Activated naive CD4-positive, alpha-beta T cell treated with anti-CD3 and anti-CD28 coated beads for 36 hours (primary cell): ENCODE measurements around the gene NSFL1C. TPM values are rescaled to one million over a fixed set of nuclear protein-coding genes. Genes with fewer than 3 reads are reported as not detected.

Experiments
- CTCF ChIA-PET: fragments of 350-600 bp; sonication (Branson Sonifier 250); formaldehyde crosslinking; loops from one replicate; lab custom pipeline; 2021; ENCODE audit warnings: antibody characterized with exemption; lab: Charles Lee
- DNase-seq: peaks from one replicate; pipeline ENCODE4 v3.0.0-alpha.2; 2020
- H3K27ac Mint-ChIP-seq: one replicate; pipeline ENCODE4 v1.8.0; 2021; ENCODE audit warnings: mild to moderate bottlenecking, mixed read lengths
- H3K27me3 Mint-ChIP-seq: one replicate; pipeline ENCODE4 v1.8.0; 2021; ENCODE audit warnings: low read depth, mixed read lengths
- H3K36me3 Mint-ChIP-seq: one replicate; pipeline ENCODE4 v1.8.0; 2021; ENCODE audit warnings: low read depth, mixed read lengths
- H3K4me1 Mint-ChIP-seq: one replicate; pipeline ENCODE4 v1.8.0; 2021; ENCODE audit warnings: low read depth, mixed read lengths
- H3K4me3 Mint-ChIP-seq: one replicate; pipeline ENCODE4 v1.8.0; 2021; ENCODE audit warnings: mild to moderate bottlenecking, moderate library complexity, mixed read lengths
- H3K9me3 Mint-ChIP-seq: one replicate; pipeline ENCODE4 v1.8.0; 2021; ENCODE audit warnings: mixed read lengths
- intact Hi-C: fragments of 100-400 bp; cut with micrococcal nuclease; formaldehyde crosslinking; loops from one replicate; pipeline ENCODE4 v1.15.1; 2023
- total RNA-seq, 2 experiments: library from RNA; stranded (reverse); gene quantifications; one replicate each; pipeline ENCODE4 v1.2.3, GENCODE V29; 2021

NSFL1C gene
- total RNA-seq, 2 experiments from 2014 or later, result 80.4 to 84.1 TPM

- CTCF ChIA-PET, result interaction anchor here (0.6 to 1.4 kb wide), 4 partner anchors 280 to 881 kb away, joined by 3 to 5 read pairs (median 4); no protein-coding TSS in a partner anchor
- peaks cover 7% of the 10 kb centered on the region for H3K4me1 Mint-ChIP-seq
- H3K36me3 Mint-ChIP-seq, result no peaks in the 10 kb centered on the region
- H3K9me3 Mint-ChIP-seq, result no peaks in the 10 kb centered on the region
- DNase-seq, result no peak
- H3K27me3 Mint-ChIP-seq, result peaks cover 22% of the 10 kb centered on the region
- no peak overlapping the region for H3K27ac Mint-ChIP-seq
- H3K4me3 Mint-ChIP-seq, result no peak overlapping the region
- intact Hi-C loops, result no loop called here
Measured at GRCh38 chr20:1496930-1497329, 30.3 kb upstream of the NSFL1C start.

- H3K27ac Mint-ChIP-seq, result no peak overlapping the region
- no peak overlapping the region for H3K4me3 Mint-ChIP-seq
- no peak for DNase-seq
- CTCF ChIA-PET, result interaction anchor here (1.0 to 1.2 kb wide), 3 partner anchors 9 to 283 kb away, joined by 3 to 6 read pairs (median 5); no protein-coding TSS in a partner anchor
- H3K9me3 Mint-ChIP-seq, result no peaks in the 10 kb centered on the region
- H3K4me1 Mint-ChIP-seq, result peaks cover 10% of the 10 kb centered on the region
- H3K36me3 Mint-ChIP-seq, result no peaks in the 10 kb centered on the region
- intact Hi-C loops, result no loop called here
- H3K27me3 Mint-ChIP-seq, result peaks cover 24% of the 10 kb centered on the region
Measured at GRCh38 chr20:1494436-1494835, 27.8 kb upstream of the NSFL1C start.

- peaks cover 24% of the 10 kb centered on the region for H3K27me3 Mint-ChIP-seq
- intact Hi-C loops, result no loop called here
- no peak for DNase-seq
- no peak overlapping the region for H3K27ac Mint-ChIP-seq
- peaks cover 10% of the 10 kb centered on the region for H3K4me1 Mint-ChIP-seq
- no peak overlapping the region for H3K4me3 Mint-ChIP-seq
- H3K36me3 Mint-ChIP-seq, result no peaks in the 10 kb centered on the region
- CTCF ChIA-PET, result interaction anchor here (0.5 to 1.0 kb wide), 3 partner anchors 10 to 963 kb away, joined by 3 to 6 read pairs (median 5); no protein-coding TSS in a partner anchor
- no peaks in the 10 kb centered on the region for H3K9me3 Mint-ChIP-seq
Measured at GRCh38 chr20:1493536-1493935, 26.9 kb upstream of the NSFL1C start.

- no peak overlapping the region for H3K27ac Mint-ChIP-seq
- H3K4me1 Mint-ChIP-seq, result peaks cover 10% of the 10 kb centered on the region
- DNase-seq, result no peak
- CTCF ChIA-PET, result interaction anchor here (1.2 kb wide), 1 partner anchor 11 kb away, joined by 8 read pairs; no protein-coding TSS in a partner anchor
- H3K27me3 Mint-ChIP-seq, result peaks cover 24% of the 10 kb centered on the region
- H3K9me3 Mint-ChIP-seq, result no peaks in the 10 kb centered on the region
- no peak overlapping the region for H3K4me3 Mint-ChIP-seq
- intact Hi-C loops, result no loop called here
- no peaks in the 10 kb centered on the region for H3K36me3 Mint-ChIP-seq
Measured at GRCh38 chr20:1491860-1492642, 25.4 kb upstream of the NSFL1C start.

GRCh38 chr20:1491281-1491840 lies 24.7 kb upstream of the NSFL1C start, which contains the start of gene SIRPB2:
Gene SIRPB2 (minus strand): TSS chr20:1491420. CDS start chr20:1491359, 61 bp downstream.
- intact Hi-C loops, result no loop called here
- no peak for DNase-seq
- Mint-ChIP-seq H3K4me1 (peaks cover 10% of the 10 kb centered on the region), H3K27me3 (peaks cover 22% of the 10 kb centered on the region), H3K36me3 (no peaks in the 10 kb centered on the region), H3K9me3 (no peaks in the 10 kb centered on the region), H3K4me3 (no peak within 1 kb of the TSS), H3K27ac (no peak within 1 kb of the TSS)
- CTCF ChIA-PET, result interaction anchor here (2.0 kb wide), 1 partner anchor 12 kb away, joined by 11 read pairs; no protein-coding TSS in a partner anchor

GRCh38 chr20:1490643-1491195 lies 24.1 kb upstream of the NSFL1C start:
- no peak for DNase-seq
- CTCF ChIA-PET, result interaction anchor here (2.0 kb wide), 1 partner anchor 13 kb away, joined by 11 read pairs; no protein-coding TSS in a partner anchor
- Mint-ChIP-seq H3K27ac (no peak overlapping the region), H3K27me3 (peaks cover 21% of the 10 kb centered on the region), H3K36me3 (no peaks in the 10 kb centered on the region), H3K4me1 (peaks cover 10% of the 10 kb centered on the region), H3K9me3 (no peaks in the 10 kb centered on the region), H3K4me3 (no peak overlapping the region)
- intact Hi-C loops, result no loop called here

- intact Hi-C loops, result no loop called here
- Mint-ChIP-seq H3K36me3 (no peaks in the 10 kb centered on the region), H3K27ac (no peak overlapping the region), H3K4me3 (no peak overlapping the region), H3K9me3 (no peaks in the 10 kb centered on the region), H3K4me1 (peaks cover 10% of the 10 kb centered on the region), H3K27me3 (peaks cover 21% of the 10 kb centered on the region)
- CTCF ChIA-PET, result interaction anchor here (2.0 kb wide), 1 partner anchor 14 kb away, joined by 11 read pairs; no protein-coding TSS in a partner anchor
- no peak for DNase-seq
Measured at GRCh38 chr20:1489764-1490436, 23.3 kb upstream of the NSFL1C start.

GRCh38 chr20:1489325-1489724 lies 22.7 kb upstream of the NSFL1C start:
- Mint-ChIP-seq H3K27ac (no peak overlapping the region), H3K27me3 (peaks cover 27% of the 10 kb centered on the region), H3K4me3 (no peak overlapping the region), H3K36me3 (no peaks in the 10 kb centered on the region), H3K4me1 (peaks cover 10% of the 10 kb centered on the region), H3K9me3 (no peaks in the 10 kb centered on the region)
- intact Hi-C loops, result no loop called here
- CTCF ChIA-PET, result interaction anchor here (1.8 to 2.0 kb wide), 2 partner anchors 14 kb away, joined by 7 to 11 read pairs; no protein-coding TSS in a partner anchor
- no peak for DNase-seq

- no peak overlapping the region for H3K27ac Mint-ChIP-seq
- intact Hi-C loops, result no loop called here
- no peaks in the 10 kb centered on the region for H3K36me3 Mint-ChIP-seq
- CTCF ChIA-PET, result interaction anchor here (0.6 to 1.5 kb wide), 4 partner anchors 16 to 558 kb away, joined by 3 read pairs; no protein-coding TSS in a partner anchor
- H3K9me3 Mint-ChIP-seq, result no peaks in the 10 kb centered on the region
- H3K4me3 Mint-ChIP-seq, result no peak overlapping the region
- peaks cover 2% of the 10 kb centered on the region for H3K4me1 Mint-ChIP-seq
- peaks cover 35% of the 10 kb centered on the region for H3K27me3 Mint-ChIP-seq
- no peak for DNase-seq
Measured at GRCh38 chr20:1486566-1486965, 19.9 kb upstream of the NSFL1C start.

GRCh38 chr20:1484438-1485116 lies 17.9 kb upstream of the NSFL1C start:
- intact Hi-C loops, result no loop called here
- Mint-ChIP-seq H3K36me3 (no peaks in the 10 kb centered on the region), H3K27me3 (peaks cover 34% of the 10 kb centered on the region), H3K4me3 (no peak overlapping the region), H3K9me3 (no peaks in the 10 kb centered on the region), H3K27ac (no peak overlapping the region), H3K4me1 (no peaks in the 10 kb centered on the region)
- DNase-seq, result no peak
- CTCF ChIA-PET, result interaction anchor here (1.2 kb wide), 1 partner anchor 19 kb away, joined by 3 read pairs; no protein-coding TSS in a partner anchor

GRCh38 chr20:1479831-1480595 lies 13.4 kb upstream of the NSFL1C start:
- Mint-ChIP-seq H3K9me3 (no peaks in the 10 kb centered on the region), H3K4me3 (no peak overlapping the region), H3K36me3 (no peaks in the 10 kb centered on the region), H3K27me3 (peaks cover 23% of the 10 kb centered on the region), H3K4me1 (no peaks in the 10 kb centered on the region), H3K27ac (no peak overlapping the region)
- no peak for DNase-seq
- CTCF ChIA-PET, result interaction anchor here (1.0 kb wide), 1 partner anchor 24 kb away, joined by 3 read pairs; no protein-coding TSS in a partner anchor
- intact Hi-C loops, result no loop called here
